ENCODE data around the gene COX5B. TPM values are rescaled to one million over a fixed set of nuclear protein-coding genes. Genes with fewer than 3 reads are reported as not detected.

Gene COX5B
- total and polyA plus RNA-seq, 10 of the 15 experiments (the other 5 are each of a cell fraction or from before 2014, with no cell fraction given): 69.5 to 518 (median 363) TPM

DNA sequence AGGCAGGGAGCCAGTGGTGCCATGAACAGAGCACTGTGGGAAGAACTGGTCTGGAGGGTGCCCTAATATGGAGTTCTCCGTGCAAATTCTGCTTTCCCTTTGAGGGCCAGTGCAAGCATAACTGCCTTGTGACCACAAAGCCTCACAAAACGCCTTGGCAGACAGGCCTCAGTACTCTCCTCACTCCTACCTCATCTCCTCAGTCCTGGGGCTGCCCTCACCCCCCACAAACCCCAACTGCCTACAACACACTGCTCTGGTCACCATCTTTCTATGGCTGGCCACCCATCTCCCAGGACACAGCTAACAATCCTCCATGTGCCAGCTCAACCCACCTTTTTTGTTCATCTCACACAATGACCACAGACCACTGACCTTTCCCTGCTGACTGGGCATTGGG is 8.9 kb downstream of the COX5B start:
- DNase-seq (ENCODE audit: low read depth, low spot score): no peak
- Histone ChIP-seq H3K36me3 (ENCODE audit: control insufficient read depth in 2 of 2, insufficient read depth in 2 of 2, low read length in 1 of 2) (peaks cover 6% of the 10 kb centered on the region in 2 experiments; a peak in 3 of 4 replicates), H3K9me3 (replicated peaks; ENCODE audit: control insufficient read depth, insufficient read depth, low read length) (no peaks in the 10 kb centered on the region; the same call in 2 of the 3 replicates), H3K27ac (ENCODE audit: control insufficient read depth, insufficient read depth) (no peak overlapping the region), H3K4me2 (ENCODE audit: control insufficient read depth, insufficient read depth) (no peak overlapping the region), H2AFZ (ENCODE audit: control insufficient read depth, low read depth, low read length) (no peak overlapping the region), H3K4me3 (no peak overlapping the region), H3K79me2 (ENCODE audit: control insufficient read depth, insufficient read depth, low read length) (no peaks in the 10 kb centered on the region), H3K4me1 (ENCODE audit: control insufficient read depth, insufficient read depth, low read length) (no peaks in the 10 kb centered on the region), H4K20me1 (ENCODE audit: control insufficient read depth, insufficient read depth) (no peaks in the 10 kb centered on the region), H3K27me3 (replicated peaks in 1 of 2; ENCODE audit: control insufficient read depth in 2 of 2, insufficient read depth in 2 of 2, low read length in 1 of 2) (no peaks in the 10 kb centered on the region), H3K9ac (ENCODE audit: control insufficient read depth, insufficient read depth, low read length) (no peak overlapping the region)
- in situ Hi-C loops (cut with MboI): no loop called here
- no peak for TF ChIP-seq ZNF274 (IDR thresholded peaks at IDR 0.05; ENCODE audit: insufficient read depth, insufficient read length)
- no peak for TF ChIP-seq EGR1 (IDR thresholded peaks at IDR 0.05; ENCODE audit: borderline replicate concordance in 1 of 2, low read depth in 2 of 2, low read length in 2 of 2)
- no peak for TF ChIP-seq MTA2 (IDR thresholded peaks at IDR 0.05; ENCODE audit: low read depth)
- no peak for TF ChIP-seq YBX1 (IDR thresholded peaks at IDR 0.05)
- no peak for TF ChIP-seq MTA3 (IDR thresholded peaks at IDR 0.05; ENCODE audit: borderline replicate concordance, low read length)
- TF ChIP-seq CBFB (IDR thresholded peaks at IDR 0.05; ENCODE audit: low read depth): no peak
- no peak for TF ChIP-seq PAX8 (IDR thresholded peaks at IDR 0.05)
- TF ChIP-seq IRF3 (IDR thresholded peaks at IDR 0.05): no peak
- no peak for TF ChIP-seq POLR2AphosphoS2 (IDR thresholded peaks at IDR 0.05; ENCODE audit: low read depth, low read length)
- no peak for TF ChIP-seq ZNF24 (IDR thresholded peaks at IDR 0.05)
- intact Hi-C loops (cut with micrococcal nuclease; ENCODE audit: unreplicated experiment): no loop called here
- POLR2A ChIA-PET: no interaction called here
- WGBS (ENCODE audit: insufficient coverage, insufficient replicate concordance, low lambda C conversion rate, missing lambda C conversion rate): 68% methylated on average over 2 of the region's 2 CpGs
- CTCF ChIA-PET: interaction anchor here (1.1 to 2.3 kb wide), 5 partner anchors 9 to 64 kb away, joined by 4 to 7 read pairs (median 4); partner anchors contain the start of genes ACTR1B and COX5B
- BruUV-seq (replicated peaks): no TSS peak
- RAD21 ChIA-PET (ENCODE audit: unreplicated experiment): no interaction called here
- peak; percentile 17; the same call in 2 of the 3 replicates for ATAC-seq
- no peak for FAIRE-seq
- SMC1A ChIA-PET (ENCODE audit: uncharacterized antibody, unreplicated experiment): no interaction called here
